ENCODE measurements around the gene BAD. TPM values are rescaled to one million over a fixed set of nuclear protein-coding genes. Genes with fewer than 3 reads are reported as not detected.

Gene BAD
- total RNA-seq, 2 experiments from 2014 or later = 21.2 to 74.2 TPM

DNA sequence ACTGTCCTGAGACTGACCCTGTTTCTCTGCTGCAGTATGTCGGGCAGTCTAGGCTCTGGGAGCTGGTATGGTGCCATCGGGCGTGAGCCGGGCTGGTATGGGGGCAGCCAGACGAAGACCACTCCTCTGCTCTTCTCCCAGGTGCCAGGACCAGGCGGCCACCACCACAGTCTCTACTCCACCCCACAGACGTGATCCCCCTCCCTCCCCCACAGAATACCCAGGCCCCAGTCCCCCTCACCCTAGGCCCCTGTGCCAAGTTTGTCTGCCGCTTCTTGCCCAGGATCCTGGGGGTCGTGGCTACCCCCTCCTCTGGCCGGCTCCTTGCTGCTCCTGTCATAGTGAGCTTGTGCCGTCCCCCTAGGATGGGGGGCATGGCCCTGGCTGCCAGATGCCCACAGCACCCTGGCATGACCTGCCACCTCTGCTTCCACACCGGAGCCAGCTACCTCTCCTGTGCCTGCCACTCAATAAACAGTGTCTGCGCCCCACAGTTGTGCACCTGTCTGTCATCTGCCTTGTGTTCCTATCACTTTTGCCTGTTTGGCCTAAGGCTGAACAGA is 4.6 kb upstream of the BAD start:
- Histone ChIP-seq H2AFZ (ENCODE audit: low read length) (no peak overlapping the region), H3K4me3 (ENCODE audit: low read depth, low read length, poor library complexity, severe bottlenecking) (no peak overlapping the region), H3K36me3 (ENCODE audit: insufficient read depth, low read length) (no peaks in the 10 kb centered on the region), H3K27ac (ENCODE audit: low read depth, low read length, poor library complexity, severe bottlenecking) (no peak overlapping the region), H3K9me3 (ENCODE audit: low read length) (no peaks in the 10 kb centered on the region), H3K4me2 (ENCODE audit: low read length) (no peak overlapping the region), H3K9me2 (ENCODE audit: insufficient read depth, low read length) (no peaks in the 10 kb centered on the region), H4K20me1 (ENCODE audit: insufficient read depth, low read length) (no peaks in the 10 kb centered on the region), H3K4me1 (ENCODE audit: insufficient read depth, low read length, poor library complexity, severe bottlenecking) (peaks cover 10% of the 10 kb centered on the region), H3K79me2 (ENCODE audit: insufficient read depth, low read depth, low read length) (no peaks in the 10 kb centered on the region)
- no peak for TF ChIP-seq EZH2phosphoT487 (IDR thresholded peaks at IDR 0.05; ENCODE audit: borderline replicate concordance, low read depth, low read length)
- TF ChIP-seq, protein P1, sequence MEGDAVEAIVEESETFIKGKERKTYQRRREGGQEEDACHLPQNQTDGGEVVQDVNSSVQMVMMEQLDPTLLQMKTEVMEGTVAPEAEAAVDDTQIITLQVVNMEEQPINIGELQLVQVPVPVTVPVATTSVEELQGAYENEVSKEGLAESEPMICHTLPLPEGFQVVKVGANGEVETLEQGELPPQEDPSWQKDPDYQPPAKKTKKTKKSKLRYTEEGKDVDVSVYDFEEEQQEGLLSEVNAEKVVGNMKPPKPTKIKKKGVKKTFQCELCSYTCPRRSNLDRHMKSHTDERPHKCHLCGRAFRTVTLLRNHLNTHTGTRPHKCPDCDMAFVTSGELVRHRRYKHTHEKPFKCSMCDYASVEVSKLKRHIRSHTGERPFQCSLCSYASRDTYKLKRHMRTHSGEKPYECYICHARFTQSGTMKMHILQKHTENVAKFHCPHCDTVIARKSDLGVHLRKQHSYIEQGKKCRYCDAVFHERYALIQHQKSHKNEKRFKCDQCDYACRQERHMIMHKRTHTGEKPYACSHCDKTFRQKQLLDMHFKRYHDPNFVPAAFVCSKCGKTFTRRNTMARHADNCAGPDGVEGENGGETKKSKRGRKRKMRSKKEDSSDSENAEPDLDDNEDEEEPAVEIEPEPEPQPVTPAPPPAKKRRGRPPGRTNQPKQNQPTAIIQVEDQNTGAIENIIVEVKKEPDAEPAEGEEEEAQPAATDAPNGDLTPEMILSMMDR (conservative IDR thresholded peaks at IDR 0.05; ENCODE audit: low read length) = no peak
- intact Hi-C loops (cut with micrococcal nuclease; ENCODE audit: unreplicated experiment) = loop anchor here (5.0 kb wide), 1 partner anchor 87 kb away; no protein-coding TSS in a partner anchor
- ChIA-PET POLR2A (no interaction called here), CTCF (ENCODE audit: unreplicated experiment) (interaction anchor here (0.6 kb wide), 1 partner anchor 20 kb away, joined by 7 read pairs; no protein-coding TSS in a partner anchor)
- no peak for DNase-seq (ENCODE audit: low spot score)
- no TSS peak for BruUV-seq (replicated peaks)

- Histone ChIP-seq H3K4me3 (ENCODE audit: low read depth, low read length, poor library complexity, severe bottlenecking) (no peak overlapping the region), H3K79me2 (ENCODE audit: insufficient read depth, low read depth, low read length) (no peaks in the 10 kb centered on the region), H2AFZ (ENCODE audit: low read length) (no peak overlapping the region), H4K20me1 (ENCODE audit: insufficient read depth, low read length) (no peaks in the 10 kb centered on the region), H3K36me3 (ENCODE audit: insufficient read depth, low read length) (no peaks in the 10 kb centered on the region), H3K27ac (ENCODE audit: low read depth, low read length, poor library complexity, severe bottlenecking) (no peak overlapping the region), H3K4me2 (ENCODE audit: low read length) (no peak overlapping the region), H3K9me3 (ENCODE audit: low read length) (no peaks in the 10 kb centered on the region), H3K4me1 (ENCODE audit: insufficient read depth, low read length, poor library complexity, severe bottlenecking) (peaks cover 14% of the 10 kb centered on the region), H3K9me2 (ENCODE audit: insufficient read depth, low read length) (no peaks in the 10 kb centered on the region)
- no peak for TF ChIP-seq EZH2phosphoT487 (IDR thresholded peaks at IDR 0.05; ENCODE audit: borderline replicate concordance, low read depth, low read length)
- TF ChIP-seq, protein P1 (conservative IDR thresholded peaks at IDR 0.05; ENCODE audit: low read length) = no peak
- ChIA-PET POLR2A (no interaction called here), CTCF (ENCODE audit: unreplicated experiment) (interaction anchor here (0.6 kb wide), 1 partner anchor 19 kb away, joined by 7 read pairs; no protein-coding TSS in a partner anchor)
- intact Hi-C loops (cut with micrococcal nuclease; ENCODE audit: unreplicated experiment) = loop anchor here (5.0 kb wide), 1 partner anchor 86 kb away; no protein-coding TSS in a partner anchor
- BruUV-seq (replicated peaks) = no TSS peak
- no peak for DNase-seq (ENCODE audit: low spot score)
Observed at GRCh38 chr11:64288353-64288750, 3.9 kb upstream of the BAD start.

DNA sequence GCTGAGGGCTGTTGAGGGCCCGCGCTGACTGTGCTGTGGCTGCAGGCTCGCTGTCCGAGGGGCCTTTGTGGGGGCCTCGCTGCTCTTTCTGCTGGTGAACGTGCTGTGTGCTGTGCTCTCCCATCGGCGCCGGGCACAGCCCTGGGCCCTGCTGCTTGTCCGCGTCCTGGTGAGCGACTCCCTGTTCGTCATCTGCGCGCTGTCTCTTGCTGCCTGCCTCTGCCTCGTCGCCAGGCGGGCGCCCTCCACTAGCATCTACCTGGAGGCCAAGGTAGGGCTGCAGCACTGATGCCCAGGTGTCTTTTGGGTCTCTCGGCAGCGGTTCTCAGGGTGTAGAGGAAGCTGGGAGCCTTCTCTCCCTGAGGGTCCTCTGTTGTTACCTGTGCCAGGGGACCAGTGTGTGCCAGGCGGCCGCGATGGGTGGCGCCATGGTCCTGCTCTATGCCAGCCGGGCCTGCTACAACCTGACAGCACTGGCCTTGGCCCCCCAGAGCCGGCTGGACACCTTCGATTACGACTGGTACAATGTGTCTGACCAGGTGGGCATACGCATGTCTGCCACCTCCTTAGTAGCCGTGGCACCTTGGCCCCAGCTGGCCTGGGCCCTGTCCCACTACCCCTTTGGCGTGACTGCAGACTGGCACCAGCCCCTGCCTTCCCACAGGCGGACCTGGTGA is 3.3 kb upstream of the BAD start:
- H3K4me1 ChIP-seq (ENCODE audit: insufficient read depth, low read length, poor library complexity, severe bottlenecking) = peaks cover 14% of the 10 kb centered on the region
- H3K9me3 ChIP-seq (ENCODE audit: low read length) = no peaks in the 10 kb centered on the region
- no peak overlapping the region for H3K4me3 ChIP-seq (ENCODE audit: low read depth, low read length, poor library complexity, severe bottlenecking)
- no peaks in the 10 kb centered on the region for H4K20me1 ChIP-seq (ENCODE audit: insufficient read depth, low read length)
- no peak for DNase-seq (ENCODE audit: low spot score)
- no peak overlapping the region for H3K4me2 ChIP-seq (ENCODE audit: low read length)
- H3K36me3 ChIP-seq (ENCODE audit: insufficient read depth, low read length) = no peaks in the 10 kb centered on the region
- intact Hi-C loops (cut with micrococcal nuclease; ENCODE audit: unreplicated experiment) = loop anchor here (5.0 kb wide), 1 partner anchor 86 kb away; no protein-coding TSS in a partner anchor
- CTCF ChIA-PET (ENCODE audit: unreplicated experiment) = no interaction called here
- H2AFZ ChIP-seq (ENCODE audit: low read length) = no peak overlapping the region
- H3K79me2 ChIP-seq (ENCODE audit: insufficient read depth, low read depth, low read length) = no peaks in the 10 kb centered on the region
- H3K27ac ChIP-seq (ENCODE audit: low read depth, low read length, poor library complexity, severe bottlenecking) = no peak overlapping the region
- no TSS peak for BruUV-seq (replicated peaks)
- H3K9me2 ChIP-seq (ENCODE audit: insufficient read depth, low read length) = no peaks in the 10 kb centered on the region
- TF ChIP-seq EZH2phosphoT487 (IDR thresholded peaks at IDR 0.05; ENCODE audit: borderline replicate concordance, low read depth, low read length) = no peak
- TF ChIP-seq, protein P1 (conservative IDR thresholded peaks at IDR 0.05; ENCODE audit: low read length) = no peak
- POLR2A ChIA-PET = no interaction called here

Data from OCI-LY7 (cell line).